ENCODE data around the gene SPA17. TPM values are rescaled to one million over a fixed set of nuclear protein-coding genes. Genes with fewer than 3 reads are reported as not detected.
A peak's percentile ranks its signal among the peaks of the same experiment; 100 is the strongest.

The SPA17 gene
- total and polyA plus RNA-seq, 7 donors, result 2.3 to 23.8 (median 7.1) TPM

DNA sequence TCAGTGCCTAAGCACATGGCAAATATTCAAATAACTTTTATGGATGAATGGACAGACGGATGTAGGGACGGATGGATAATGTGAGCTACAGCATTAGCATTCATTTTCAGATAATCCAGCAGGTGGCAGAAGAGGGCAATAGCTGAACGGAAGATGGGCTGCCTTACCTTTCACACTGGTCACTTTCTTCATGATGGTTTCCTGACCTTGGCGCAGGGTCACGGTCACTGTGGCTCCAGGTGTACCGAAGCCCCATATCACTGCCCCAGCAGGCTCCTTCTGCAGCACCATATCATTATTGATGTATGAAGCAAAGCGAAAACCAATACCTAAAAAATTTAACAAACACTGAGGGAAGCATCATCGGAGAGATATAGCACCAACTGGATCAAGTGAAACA is 4.5 kb upstream of the SPA17 start:
- Histone ChIP-seq H3K4me3 (no peak overlapping the region), H3K27ac (no peak overlapping the region), H3K4me1 (peaks cover 0 to 13% (median 8%) of the 10 kb centered on the region in 4 donors), H3K9me3 (no peaks in the 10 kb centered on the region), H3K36me3 (peaks cover 0 to 14% (median 0%) of the 10 kb centered on the region in 4 donors), H3K27me3 (no peaks in the 10 kb centered on the region)
- no peak for DNase-seq
- 26 to 28% methylated on average over 8 of the region's 8 CpGs for WGBS, 2 donors
- intact Hi-C loops (cut with DNase I), result loop anchor here (1.0 to 2.0 kb wide), 3 partner anchors 94 to 286 kb away; partner anchors contain the start of genes CCDC15 and ESAM
- TF ChIP-seq EP300 (IDR thresholded peaks at IDR 0.05) (no peak), POLR2AphosphoS5 (IDR thresholded peaks at IDR 0.05) (no peak), POLR2A (IDR thresholded peaks at IDR 0.05) (no peak)
- TF ChIP-seq, protein P1, sequence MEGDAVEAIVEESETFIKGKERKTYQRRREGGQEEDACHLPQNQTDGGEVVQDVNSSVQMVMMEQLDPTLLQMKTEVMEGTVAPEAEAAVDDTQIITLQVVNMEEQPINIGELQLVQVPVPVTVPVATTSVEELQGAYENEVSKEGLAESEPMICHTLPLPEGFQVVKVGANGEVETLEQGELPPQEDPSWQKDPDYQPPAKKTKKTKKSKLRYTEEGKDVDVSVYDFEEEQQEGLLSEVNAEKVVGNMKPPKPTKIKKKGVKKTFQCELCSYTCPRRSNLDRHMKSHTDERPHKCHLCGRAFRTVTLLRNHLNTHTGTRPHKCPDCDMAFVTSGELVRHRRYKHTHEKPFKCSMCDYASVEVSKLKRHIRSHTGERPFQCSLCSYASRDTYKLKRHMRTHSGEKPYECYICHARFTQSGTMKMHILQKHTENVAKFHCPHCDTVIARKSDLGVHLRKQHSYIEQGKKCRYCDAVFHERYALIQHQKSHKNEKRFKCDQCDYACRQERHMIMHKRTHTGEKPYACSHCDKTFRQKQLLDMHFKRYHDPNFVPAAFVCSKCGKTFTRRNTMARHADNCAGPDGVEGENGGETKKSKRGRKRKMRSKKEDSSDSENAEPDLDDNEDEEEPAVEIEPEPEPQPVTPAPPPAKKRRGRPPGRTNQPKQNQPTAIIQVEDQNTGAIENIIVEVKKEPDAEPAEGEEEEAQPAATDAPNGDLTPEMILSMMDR (IDR thresholded peaks at IDR 0.05), result peak; percentile 67 to 81 (median 70)

DNA sequence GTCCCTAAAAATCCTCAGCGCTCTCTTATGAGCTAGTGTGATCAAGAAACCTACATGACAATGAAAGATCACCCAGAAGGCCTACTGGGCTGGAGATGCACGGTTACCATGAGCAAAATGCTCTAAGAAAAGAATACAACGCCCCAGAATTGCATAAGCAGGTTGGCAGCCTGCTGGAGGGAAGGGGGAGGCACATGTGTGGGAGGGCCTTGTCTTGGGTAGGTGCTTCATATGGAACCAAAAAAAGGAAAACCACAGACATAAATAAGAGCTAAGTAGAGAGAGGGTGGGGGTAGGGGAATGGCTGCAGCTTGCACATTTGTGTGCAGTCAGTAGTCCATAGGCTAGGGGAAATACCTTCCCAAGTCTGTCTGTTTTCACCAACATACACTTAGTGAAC is 3.0 kb upstream of the SPA17 start:
- no peak for TF ChIP-seq POLR2AphosphoS5 (IDR thresholded peaks at IDR 0.05)
- H3K27ac ChIP-seq, result no peak overlapping the region
- DNase-seq, result no peak
- H3K27me3 ChIP-seq, result no peaks in the 10 kb centered on the region
- intact Hi-C loops (cut with DNase I), result loop anchor here (5.0 to 10.0 kb wide), 2 partner anchors 48 to 204 kb away; partner anchors contain the start of gene TBRG1
- no peak overlapping the region for H3K4me3 ChIP-seq
- 38 to 68% methylated on average over 3 of the region's 3 CpGs for WGBS, 2 donors
- H3K9me3 ChIP-seq, result no peaks in the 10 kb centered on the region
- peaks cover 0 to 3% (median 0%) of the 10 kb centered on the region in 4 donors for H3K36me3 ChIP-seq
- peaks cover 0 to 17% (median 12%) of the 10 kb centered on the region in 4 donors for H3K4me1 ChIP-seq

DNA sequence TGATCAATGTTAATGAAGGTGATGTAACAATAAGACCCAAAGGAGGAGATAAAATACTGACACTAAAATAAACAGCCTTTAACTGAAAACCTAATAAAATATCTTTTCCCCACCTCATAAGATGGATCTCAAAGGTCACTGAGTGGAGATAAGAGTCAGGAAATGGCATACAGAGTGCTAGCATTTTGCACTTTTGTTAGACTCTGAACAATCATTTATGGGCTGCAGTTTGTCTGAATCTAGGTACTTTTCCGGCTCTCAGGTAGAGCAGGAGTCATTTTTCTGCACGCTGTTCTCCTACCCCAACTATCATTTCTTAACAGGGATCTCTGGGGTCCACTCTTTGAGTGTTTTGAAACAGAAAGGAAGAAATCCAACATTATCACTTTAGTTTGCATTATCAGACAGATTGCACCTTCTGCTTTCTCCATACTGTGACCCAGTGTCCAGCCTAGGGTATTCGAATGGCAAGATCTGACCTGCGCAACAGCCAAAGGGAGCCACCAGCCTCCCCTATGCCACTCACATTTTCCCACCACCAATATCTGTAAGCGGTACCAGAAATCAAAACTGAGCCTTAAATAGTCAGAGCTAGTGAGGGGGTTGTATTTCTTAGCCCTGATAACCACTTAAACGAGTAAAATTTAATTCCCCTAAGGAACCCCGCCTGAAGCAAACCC is 1.0 kb upstream of the SPA17 start:
- Histone ChIP-seq H3K4me3 (peak overlapping the region; percentile 60 to 82 (median 72)), H3K27me3 (no peaks in the 10 kb centered on the region), H3K27ac (peak overlapping the region; percentile 79 to 87 (median 86)), H3K9me3 (no peaks in the 10 kb centered on the region), H3K36me3 (no peaks in the 10 kb centered on the region), H3K4me1 (peaks cover 0 to 17% (median 12%) of the 10 kb centered on the region in 4 donors)
- WGBS, 2 donors, result 9 to 47% methylated on average over 7 of the region's 7 CpGs
- no peak for TF ChIP-seq POLR2AphosphoS5 (IDR thresholded peaks at IDR 0.05)
- DNase-seq, result no peak
- intact Hi-C loops (cut with DNase I), result loop anchor here (2.0 to 10.0 kb wide), 3 partner anchors 50 to 202 kb away; partner anchors contain the start of genes NRGN and TBRG1

DNA sequence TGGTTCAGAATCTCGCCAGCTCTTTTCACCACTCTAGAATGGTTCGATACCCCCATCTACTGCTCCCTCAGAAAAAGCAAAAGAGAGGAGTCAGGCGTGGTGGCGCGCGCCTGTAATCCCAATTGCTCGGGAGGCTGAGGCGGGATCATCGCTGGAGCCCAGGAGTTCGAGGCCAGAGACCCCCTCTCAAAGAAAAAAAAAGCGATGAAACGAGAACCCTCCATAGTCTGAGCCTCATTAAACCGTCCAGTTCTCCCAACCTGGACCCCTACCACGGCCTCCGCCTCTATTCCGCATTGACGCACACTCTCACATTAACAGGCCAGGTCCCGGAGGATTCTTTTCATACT is 439 bp downstream of the SPA17 start:
- Histone ChIP-seq H3K4me3 (peak overlapping the region; percentile 60 to 82 (median 72)), H3K27ac (peak overlapping the region; percentile 79 to 87 (median 86)), H3K9me3 (no peaks in the 10 kb centered on the region), H3K4me1 (peaks cover 0 to 17% (median 12%) of the 10 kb centered on the region in 4 donors), H3K27me3 (no peaks in the 10 kb centered on the region), H3K36me3 (no peaks in the 10 kb centered on the region)
- TF ChIP-seq, protein P1 (IDR thresholded peaks at IDR 0.05), result no peak
- no peak for TF ChIP-seq POLR2A (IDR thresholded peaks at IDR 0.05)
- no peak for TF ChIP-seq EP300 (IDR thresholded peaks at IDR 0.05)
- no peak for TF ChIP-seq POLR2AphosphoS5 (IDR thresholded peaks at IDR 0.05)
- intact Hi-C loops (cut with DNase I), result loop anchor here (5.0 to 10.0 kb wide), 2 partner anchors 52 to 201 kb away; partner anchors contain the start of gene TBRG1
- 32 to 39% methylated on average over 18 of the region's 18 CpGs for WGBS, 2 donors
- no peak for DNase-seq

DNA sequence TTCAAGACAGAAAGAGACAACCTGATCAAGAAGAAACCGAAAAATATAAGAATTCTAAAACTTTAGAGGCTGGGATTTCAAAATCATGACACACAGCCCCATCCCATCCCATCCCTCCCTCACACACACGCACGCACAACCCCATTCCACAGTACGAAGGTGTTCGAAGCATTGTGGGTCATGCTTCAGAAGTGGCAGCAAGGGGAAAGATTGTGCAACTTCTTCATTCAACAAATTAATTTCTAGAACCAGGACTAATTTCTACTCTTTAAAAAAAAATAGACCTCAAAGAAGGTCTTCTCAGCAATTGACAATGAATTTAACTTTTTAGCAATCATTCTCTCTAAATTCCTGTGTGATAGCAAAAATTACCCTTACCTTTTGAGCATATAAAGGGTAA is 867 bp downstream of the SPA17 start:
- intact Hi-C loops (cut with DNase I), result loop anchor here (5.0 to 10.0 kb wide), 2 partner anchors 52 to 200 kb away; partner anchors contain the start of gene TBRG1
- Histone ChIP-seq H3K4me3 (peak overlapping the region; percentile 60 to 82 (median 72)), H3K27me3 (no peaks in the 10 kb centered on the region), H3K27ac (peak overlapping the region; percentile 79 to 87 (median 86)), H3K9me3 (no peaks in the 10 kb centered on the region), H3K36me3 (no peaks in the 10 kb centered on the region), H3K4me1 (peaks cover 0 to 17% (median 12%) of the 10 kb centered on the region in 4 donors)
- TF ChIP-seq, protein P1 (IDR thresholded peaks at IDR 0.05), result no peak
- TF ChIP-seq POLR2AphosphoS5 (IDR thresholded peaks at IDR 0.05) (no peak), EP300 (IDR thresholded peaks at IDR 0.05) (no peak), POLR2A (IDR thresholded peaks at IDR 0.05) (no peak)
- 95% methylated on average over 5 of the region's 5 CpGs for WGBS, 2 donors
- DNase-seq, result no peak

Measured in sigmoid colon (tissue), 7 donors.